Uterine smooth muscle cell (primary cell): ENCODE measurements around the gene GPA33. TPM values are rescaled to one million over a fixed set of nuclear protein-coding genes. Genes with fewer than 3 reads are reported as not detected.

Experiments
- total RNA-seq: library from RNA; depleted of rRNA; stranded (reverse); fragments of >200 nt; gene quantifications from 2 replicates; pipeline ENCODE4 v1.2.3, GENCODE V29; 2014

The GPA33 gene
- total RNA-seq = not detected in 2 replicates

GRCh38 chr1:167090314-167090942 is at the start of gene GPA33:
GPA33 (minus strand) TSS chr1:167090377; CDS start chr1:167090287, 90 bp downstream.

GRCh38 chr1:167093846-167094516 is 3.8 kb upstream of the GPA33 start, which contains the start of gene STYXL2:
STYXL2 (plus strand) TSS chr1:167094075; CDS start chr1:167094850, 775 bp downstream.

Other genes with a start within 250 kb of the GPA33 start
- 13.9 and 17.7 TPM in 2 replicates for gene TADA1, start 214.1 kb downstream of the GPA33 start, total RNA-seq
- gene ILDR2, start 114.8 kb downstream of the GPA33 start, total RNA-seq = 0.11 TPM in 1 of 2 replicates, not detected in the other
- gene MAEL, start 101.1 kb downstream of the GPA33 start, total RNA-seq = not detected in 2 replicates
- gene STYXL2, start 3.7 kb upstream of the GPA33 start, total RNA-seq = not detected in 2 replicates
- gene POU2F1, start 130.5 kb upstream of the GPA33 start, total RNA-seq = 4.6 and 5.3 TPM in 2 replicates